ENCODE measurements around the gene TASP1. TPM values are rescaled to one million over a fixed set of nuclear protein-coding genes. Genes with fewer than 3 reads are reported as not detected.

Gene TASP1
- total RNA-seq, 1 donor: 9.4 TPM

GRCh38 chr20:13356591-13356990, 282.1 kb downstream of the TASP1 start:
- Histone ChIP-seq H4K20me1 (ENCODE audit: insufficient read depth, low read length) (no peaks in the 10 kb centered on the region), H3K9me3 (ENCODE audit: low read depth, low read length) (no peaks in the 10 kb centered on the region), H3K4me3 (ENCODE audit: insufficient read depth, low read length) (no peak overlapping the region), H3K27me3 (ENCODE audit: insufficient read depth, low read length) (no peaks in the 10 kb centered on the region), H3K4me1 (ENCODE audit: insufficient read depth, low read length) (no peaks in the 10 kb centered on the region), H3K36me3 (ENCODE audit: insufficient read depth, low read length) (no peaks in the 10 kb centered on the region), H3K4me2 (ENCODE audit: insufficient read depth, low read length) (no peak overlapping the region), H3K27ac (ENCODE audit: low read depth, low read length) (no peak overlapping the region), H2AFZ (ENCODE audit: low read length) (no peak overlapping the region), H3K79me2 (ENCODE audit: insufficient read depth, low read length) (no peaks in the 10 kb centered on the region)
- no peak for DNase-seq (ENCODE audit: insufficient read length, low spot score, missing footprints)
- TF ChIP-seq CTCF (IDR thresholded peaks at IDR 0.05; ENCODE audit: extremely low read depth, low read depth, low read length): no peak

- Histone ChIP-seq H3K79me2 (ENCODE audit: insufficient read depth, low read length) (no peaks in the 10 kb centered on the region), H3K4me3 (ENCODE audit: insufficient read depth, low read length) (no peak overlapping the region), H3K9me3 (ENCODE audit: low read depth, low read length) (no peaks in the 10 kb centered on the region), H3K27me3 (ENCODE audit: insufficient read depth, low read length) (no peaks in the 10 kb centered on the region), H2AFZ (ENCODE audit: low read length) (no peak overlapping the region), H3K4me2 (ENCODE audit: insufficient read depth, low read length) (no peak overlapping the region), H3K36me3 (ENCODE audit: insufficient read depth, low read length) (no peaks in the 10 kb centered on the region), H4K20me1 (ENCODE audit: insufficient read depth, low read length) (no peaks in the 10 kb centered on the region), H3K27ac (ENCODE audit: low read depth, low read length) (no peak overlapping the region), H3K4me1 (ENCODE audit: insufficient read depth, low read length) (no peaks in the 10 kb centered on the region)
- TF ChIP-seq CTCF (IDR thresholded peaks at IDR 0.05; ENCODE audit: extremely low read depth, low read depth, low read length): no peak
- DNase-seq (ENCODE audit: insufficient read length, low spot score, missing footprints): no peak
These were observed 282.7 kb downstream of the TASP1 start for GRCh38 chr20:13355941-13356486.

GRCh38 chr20:13355411-13355810, 283.3 kb downstream of the TASP1 start:
- no peaks in the 10 kb centered on the region for H4K20me1 ChIP-seq (ENCODE audit: insufficient read depth, low read length)
- DNase-seq (ENCODE audit: insufficient read length, low spot score, missing footprints): no peak

More at GRCh38 chr20:13355411-13355810, 283.3 kb downstream of the TASP1 start:
- H3K9me3 ChIP-seq (ENCODE audit: low read depth, low read length): no peaks in the 10 kb centered on the region
- H3K27ac ChIP-seq (ENCODE audit: low read depth, low read length): no peak overlapping the region
- no peaks in the 10 kb centered on the region for H3K4me1 ChIP-seq (ENCODE audit: insufficient read depth, low read length)
- no peak overlapping the region for H3K4me2 ChIP-seq (ENCODE audit: insufficient read depth, low read length)
- TF ChIP-seq CTCF (IDR thresholded peaks at IDR 0.05; ENCODE audit: extremely low read depth, low read depth, low read length): no peak
- no peaks in the 10 kb centered on the region for H3K79me2 ChIP-seq (ENCODE audit: insufficient read depth, low read length)
- H3K4me3 ChIP-seq (ENCODE audit: insufficient read depth, low read length): no peak overlapping the region
- H2AFZ ChIP-seq (ENCODE audit: low read length): no peak overlapping the region
- H3K36me3 ChIP-seq (ENCODE audit: insufficient read depth, low read length): no peaks in the 10 kb centered on the region
- no peaks in the 10 kb centered on the region for H3K27me3 ChIP-seq (ENCODE audit: insufficient read depth, low read length)

Measured in osteoblast (primary cell).